ENCODE results near the gene KCNN3. TPM values are rescaled to one million over a fixed set of nuclear protein-coding genes. Genes with fewer than 3 reads are reported as not detected.
A peak's percentile ranks its signal among the peaks of the same experiment; 100 is the strongest.

The KCNN3 gene
- total RNA-seq, 1 donor from 2014 or later: 4.3 TPM

- no peak overlapping the region for H3K4me3 ChIP-seq
These were observed 36.6 kb upstream of the KCNN3 start for GRCh38 chr1:154906621-154907081.

GRCh38 chr1:154902938-154903566 lies 33.0 kb upstream of the KCNN3 start:
- H3F3A ChIP-seq (ENCODE audit: low read depth): no peaks in the 10 kb centered on the region
- no peaks in the 10 kb centered on the region for H3K9me3 ChIP-seq (ENCODE audit: low read depth)
- H3K4me1 ChIP-seq: no peaks in the 10 kb centered on the region
- H2AFZ ChIP-seq (replicated peaks): no peak overlapping the region
- no peak overlapping the region for H3K4me3 Mint-ChIP-seq
- DNase-seq (ENCODE audit: low spot score): no peak
- H3K4me2 ChIP-seq: no peak overlapping the region
- no peaks in the 10 kb centered on the region for H3K36me3 ChIP-seq
- H3K4me3 ChIP-seq: no peak overlapping the region
- no peaks in the 10 kb centered on the region for H3K4me1 Mint-ChIP-seq
- no peak overlapping the region for H3K9ac ChIP-seq
- no peak overlapping the region for H3K27ac Mint-ChIP-seq
- no peaks in the 10 kb centered on the region for H4K20me1 ChIP-seq (ENCODE audit: low read depth)
- H3K36me3 Mint-ChIP-seq: peaks cover 4% of the 10 kb centered on the region
- H3K79me2 ChIP-seq (ENCODE audit: low read depth): no peaks in the 10 kb centered on the region
- peaks cover 3% of the 10 kb centered on the region for H3K27me3 Mint-ChIP-seq (ENCODE audit: insufficient read depth, low read depth)
- no peaks in the 10 kb centered on the region for H3K27me3 ChIP-seq
- TF ChIP-seq EZH2 (IDR thresholded peaks at IDR 0.05) (no peak), EZH2phosphoT487 (IDR thresholded peaks at IDR 0.05) (no peak), CTCF (IDR thresholded peaks at IDR 0.05) (no peak)
- no peak overlapping the region for H3K27ac ChIP-seq
- peaks cover 13% of the 10 kb centered on the region for H3K9me3 Mint-ChIP-seq

More at GRCh38 chr1:154906621-154907081, 36.6 kb upstream of the KCNN3 start:
- Histone ChIP-seq H3K9me3 (ENCODE audit: low read depth) (no peaks in the 10 kb centered on the region), H4K20me1 (ENCODE audit: low read depth) (no peaks in the 10 kb centered on the region), H3K9ac (no peak overlapping the region), H3K4me1 (no peaks in the 10 kb centered on the region), H3K27ac (no peak overlapping the region), H3K4me2 (no peak overlapping the region), H3K27me3 (no peaks in the 10 kb centered on the region), H3F3A (ENCODE audit: low read depth) (no peaks in the 10 kb centered on the region), H3K79me2 (ENCODE audit: low read depth) (no peaks in the 10 kb centered on the region), H2AFZ (replicated peaks) (no peak overlapping the region), H3K36me3 (no peaks in the 10 kb centered on the region)
- TF ChIP-seq EZH2 (IDR thresholded peaks at IDR 0.05): no peak
- TF ChIP-seq CTCF (IDR thresholded peaks at IDR 0.05): peak; percentile 7
- Mint-ChIP-seq H3K27ac (no peak overlapping the region), H3K4me1 (no peaks in the 10 kb centered on the region), H3K4me3 (no peak overlapping the region), H3K36me3 (peaks cover 4% of the 10 kb centered on the region), H3K27me3 (ENCODE audit: insufficient read depth, low read depth) (peaks cover 4% of the 10 kb centered on the region), H3K9me3 (peaks cover 21% of the 10 kb centered on the region)
- DNase-seq (ENCODE audit: low spot score): no peak

GRCh38 chr1:154901591-154901990 lies 31.5 kb upstream of the KCNN3 start:
- Histone ChIP-seq H4K20me1 (ENCODE audit: low read depth) (no peaks in the 10 kb centered on the region), H3K9me3 (ENCODE audit: low read depth) (no peaks in the 10 kb centered on the region), H3K27ac (no peak overlapping the region), H3K36me3 (no peaks in the 10 kb centered on the region), H3K4me3 (no peak overlapping the region), H3K9ac (no peak overlapping the region), H3K27me3 (no peaks in the 10 kb centered on the region), H3F3A (ENCODE audit: low read depth) (no peaks in the 10 kb centered on the region), H3K79me2 (ENCODE audit: low read depth) (no peaks in the 10 kb centered on the region), H2AFZ (replicated peaks) (no peak overlapping the region), H3K4me1 (peaks cover 4% of the 10 kb centered on the region), H3K4me2 (no peak overlapping the region)
- Mint-ChIP-seq H3K27ac (no peak overlapping the region), H3K4me1 (peaks cover 2% of the 10 kb centered on the region), H3K4me3 (no peak overlapping the region), H3K27me3 (ENCODE audit: insufficient read depth, low read depth) (peaks cover 3% of the 10 kb centered on the region), H3K36me3 (no peaks in the 10 kb centered on the region), H3K9me3 (peaks cover 3% of the 10 kb centered on the region)
- no peak for TF ChIP-seq EZH2phosphoT487 (IDR thresholded peaks at IDR 0.05)
- TF ChIP-seq CTCF (IDR thresholded peaks at IDR 0.05): no peak
- TF ChIP-seq EZH2 (IDR thresholded peaks at IDR 0.05): no peak
- no peak for DNase-seq (ENCODE audit: low spot score)
